Stimulated activated CD8-positive, alpha-beta memory T cell treated with anti-CD3 and anti-CD28 coated beads, Interleukin-15, amount 100 ng/mL, for 48 hours (primary cell): ENCODE results near the gene HELB.
"Not testable (repeated sequence)": the region's sequence is repeated elsewhere in the genome, so short reads cannot be mapped to it uniquely, and the experiment has no call there.

Experiments used
- DNase-seq, 2 donors: peaks; one replicate each; pipeline ENCODE4 v3.0.0-alpha.2; 2020; ENCODE audit warnings: low read depth in 2 of 2

The HELB gene

DNA sequence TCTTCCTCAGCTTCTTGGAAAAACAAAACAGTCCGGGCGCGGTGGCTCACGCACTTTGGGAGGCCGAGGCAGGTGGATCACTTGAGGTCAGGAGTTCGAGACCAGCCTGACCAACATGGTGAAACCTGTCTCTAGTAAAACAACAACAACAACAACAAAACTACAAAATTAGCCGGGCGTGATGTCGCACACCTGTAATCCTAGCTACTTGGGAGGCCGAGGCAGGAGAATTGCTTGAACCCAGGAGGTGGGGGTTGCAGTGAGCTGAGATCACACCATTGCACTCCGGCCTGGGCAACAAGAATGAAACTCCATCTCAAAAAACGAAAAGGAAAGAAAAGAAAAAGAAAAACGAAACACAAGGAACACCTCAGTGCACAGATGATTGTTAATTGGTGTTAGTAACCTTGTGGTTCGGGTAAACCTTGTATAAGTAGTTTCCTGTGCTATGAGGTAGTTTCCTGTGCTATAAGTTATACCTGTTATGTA is 1.1 kb downstream of the HELB start:
- not testable (repeated sequence) for DNase-seq

DNA sequence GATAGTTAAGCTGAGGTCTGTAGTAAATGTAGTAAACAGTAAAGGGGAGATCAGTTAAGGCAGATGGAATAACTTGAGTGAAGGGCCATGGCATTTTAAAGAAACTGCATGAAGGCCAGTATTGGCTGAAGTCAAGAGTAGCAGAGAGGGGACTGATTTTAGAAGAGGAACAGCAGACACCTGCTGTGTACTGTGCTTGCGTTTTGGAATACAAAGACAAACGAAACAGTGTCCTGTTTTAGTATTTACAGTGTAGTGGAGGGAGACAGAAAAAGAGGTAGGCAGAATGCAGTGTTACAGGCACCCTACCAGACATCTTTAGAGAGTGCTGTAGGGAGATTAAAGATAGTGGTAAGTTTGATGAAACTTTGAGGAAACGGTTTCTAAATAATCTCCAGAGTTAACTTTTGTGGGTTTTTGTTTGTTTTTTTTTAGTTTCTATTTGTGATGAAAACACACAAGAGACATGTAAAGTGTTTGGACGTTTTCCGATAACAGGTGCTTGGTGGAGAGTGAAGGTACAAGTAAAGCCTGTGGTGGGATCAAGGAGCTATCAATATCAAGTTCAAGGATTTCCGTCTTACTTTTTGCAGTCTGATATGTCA is 2.1 kb downstream of the HELB start:
- no peak for DNase-seq

DNA sequence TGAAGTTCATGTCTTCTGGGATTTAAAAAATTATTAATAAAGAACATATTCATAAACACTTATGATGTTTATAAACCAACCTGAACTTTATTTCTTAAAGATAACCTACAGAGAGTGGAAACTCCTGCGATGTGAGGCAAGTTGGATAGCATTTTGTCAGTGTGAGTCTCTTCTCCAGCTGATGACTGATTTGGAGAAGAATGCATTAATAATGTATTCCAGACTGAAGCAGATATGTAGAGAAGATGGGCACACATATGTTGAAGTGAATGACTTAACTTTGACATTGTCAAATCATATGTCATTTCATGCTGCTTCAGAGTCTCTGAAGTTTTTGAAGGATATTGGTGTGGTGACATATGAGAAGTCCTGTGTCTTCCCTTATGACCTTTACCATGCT is 7.3 kb downstream of the HELB start:
- DNase-seq, result no peak

DNA sequence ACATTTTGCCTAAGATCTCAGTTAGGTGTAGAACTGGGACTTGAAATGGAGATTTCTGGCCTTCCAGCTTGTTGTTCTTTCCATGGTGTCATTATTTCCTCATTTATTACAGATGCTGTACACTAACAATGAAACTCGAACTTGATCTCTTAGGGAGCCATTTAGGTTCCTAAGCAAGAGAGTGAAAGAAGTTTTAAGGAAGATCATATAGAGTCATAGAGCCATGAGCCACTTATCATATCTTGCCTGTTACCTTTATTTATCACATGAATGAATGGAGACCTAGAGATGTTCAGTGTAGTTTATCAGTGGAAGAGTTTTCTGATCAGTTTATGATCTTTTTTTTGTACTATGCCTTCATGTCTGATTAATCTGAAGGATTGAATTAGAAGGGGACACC is 9.9 kb downstream of the HELB start:
- no peak for DNase-seq

DNA sequence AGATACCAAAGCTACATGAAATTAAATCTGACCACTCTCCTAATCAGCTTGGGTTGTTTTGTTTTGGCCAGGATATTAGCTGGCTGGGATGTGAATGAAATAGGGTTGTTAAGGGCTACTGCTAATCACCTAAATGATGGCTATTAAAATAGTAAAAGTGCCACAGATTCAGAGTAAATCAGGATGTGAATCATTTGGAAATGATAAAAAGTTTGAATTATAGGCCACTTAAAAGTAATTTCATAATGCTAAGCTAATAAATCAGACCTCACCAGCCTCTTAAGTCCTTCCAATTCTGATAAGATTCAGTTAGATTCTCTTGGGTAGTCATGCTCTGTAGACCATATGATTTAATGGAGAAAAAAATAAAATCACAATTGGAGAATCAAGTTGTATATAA is 12.0 kb downstream of the HELB start:
- no peak for DNase-seq

DNA sequence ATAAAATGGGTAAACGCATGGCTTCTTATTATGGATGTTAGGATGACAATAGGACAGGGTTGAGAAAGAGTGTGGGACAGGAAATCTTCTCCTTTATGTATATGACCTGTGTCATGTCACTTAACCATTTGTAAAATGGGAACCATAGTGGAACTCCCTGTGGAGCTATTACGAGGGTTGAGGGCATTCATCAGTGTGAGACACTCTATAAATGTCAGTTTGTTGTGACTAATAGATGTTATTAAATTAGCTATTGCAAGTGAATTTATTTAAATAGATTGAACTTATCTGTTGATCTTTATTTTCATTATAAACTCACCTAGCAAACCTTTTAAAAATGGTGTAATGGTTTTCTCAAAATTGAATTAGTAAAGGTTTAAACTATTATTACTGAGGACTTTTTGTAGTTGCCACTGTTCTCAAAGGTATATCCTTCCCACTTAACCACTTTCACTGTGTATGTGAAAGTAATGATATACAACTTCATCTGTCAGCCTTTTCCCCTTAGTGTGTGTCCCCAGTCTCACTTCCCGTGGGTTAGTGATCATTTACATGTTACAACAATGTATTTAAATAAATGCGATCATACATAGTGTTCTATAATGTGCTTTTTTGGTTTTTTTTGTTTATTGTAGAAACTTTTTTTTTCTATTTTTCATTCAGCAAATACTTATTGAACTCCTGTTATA is 17.1 kb downstream of the HELB start:
- no peak for DNase-seq

DNA sequence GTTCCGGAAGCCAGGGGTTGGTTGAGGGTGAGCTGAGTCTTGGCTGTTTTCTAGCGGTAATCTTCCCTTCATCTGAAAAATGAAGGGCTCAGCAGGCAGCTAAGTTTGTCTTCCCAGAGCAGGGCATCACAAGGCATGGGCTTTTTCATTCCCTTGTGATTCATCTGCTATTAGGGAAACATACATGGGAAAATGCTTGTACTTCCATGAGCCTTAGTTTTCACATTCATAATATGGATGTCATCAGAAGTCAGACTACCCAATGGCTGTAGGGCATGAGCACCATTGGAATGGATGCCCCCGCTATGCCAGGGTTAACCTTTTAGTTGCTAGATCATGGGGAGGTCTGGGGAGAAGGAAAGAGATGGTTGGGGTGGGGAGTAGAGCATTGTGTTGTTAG is 18.7 kb downstream of the HELB start:
- no peak for DNase-seq

DNA sequence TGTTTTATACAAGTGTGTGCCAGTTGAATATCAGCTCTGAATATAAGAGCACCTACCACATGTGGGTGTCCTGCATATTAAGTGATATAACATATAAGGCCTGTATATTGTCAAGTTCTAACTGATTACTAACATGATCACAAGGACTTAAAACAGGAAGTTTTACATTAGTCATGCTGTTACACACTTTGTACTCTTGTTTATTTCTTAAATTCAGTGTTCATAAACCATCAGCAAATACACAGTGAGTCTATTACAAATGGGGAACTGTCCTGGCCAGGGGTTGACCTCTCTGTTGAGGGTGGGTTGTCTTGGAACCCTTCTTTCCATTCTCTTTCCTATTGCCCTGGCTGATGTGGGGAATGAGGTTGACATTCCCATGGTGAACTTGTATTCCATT is 19.1 kb downstream of the HELB start:
- no peak for DNase-seq

DNA sequence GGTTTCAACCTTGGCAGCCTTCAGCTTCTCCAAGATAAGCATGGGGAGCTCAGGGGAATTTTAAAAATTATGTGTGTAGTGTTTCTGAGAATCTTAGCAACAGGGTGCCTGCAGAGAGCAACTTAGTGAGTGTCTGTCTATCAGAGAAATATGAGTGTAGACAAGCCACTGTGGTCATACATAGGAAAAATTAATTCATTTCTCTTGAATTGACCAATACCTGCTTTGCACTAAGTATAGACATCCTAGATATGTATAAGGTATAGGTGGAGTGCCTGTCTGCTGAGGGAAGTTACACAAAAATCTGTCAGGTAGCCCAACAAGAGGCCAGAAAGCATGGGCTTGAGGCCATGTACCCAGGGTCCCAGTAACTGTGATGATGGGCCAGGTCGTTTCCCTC is 20.7 kb downstream of the HELB start:
- DNase-seq, result no peak

DNA sequence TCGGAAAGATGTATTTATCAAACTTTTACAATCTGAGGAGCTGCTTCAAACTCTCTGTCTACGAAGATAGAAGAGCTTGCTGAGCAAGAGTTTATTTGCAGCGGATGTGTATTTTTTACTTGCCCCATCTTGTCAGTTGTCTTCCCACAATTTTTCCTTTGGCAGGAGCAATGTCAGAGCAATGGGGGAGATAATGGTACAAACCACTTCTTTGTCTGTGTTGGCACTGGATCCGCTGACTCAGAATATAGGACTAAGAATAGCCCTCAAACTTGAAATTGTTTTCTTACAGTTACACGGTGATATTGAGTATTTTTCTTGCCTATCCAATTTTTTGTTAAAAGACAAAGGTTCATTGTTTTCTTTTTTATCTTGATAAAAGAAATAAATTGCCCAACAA is 27.6 kb downstream of the HELB start:
- DNase-seq, result no peak

DNA sequence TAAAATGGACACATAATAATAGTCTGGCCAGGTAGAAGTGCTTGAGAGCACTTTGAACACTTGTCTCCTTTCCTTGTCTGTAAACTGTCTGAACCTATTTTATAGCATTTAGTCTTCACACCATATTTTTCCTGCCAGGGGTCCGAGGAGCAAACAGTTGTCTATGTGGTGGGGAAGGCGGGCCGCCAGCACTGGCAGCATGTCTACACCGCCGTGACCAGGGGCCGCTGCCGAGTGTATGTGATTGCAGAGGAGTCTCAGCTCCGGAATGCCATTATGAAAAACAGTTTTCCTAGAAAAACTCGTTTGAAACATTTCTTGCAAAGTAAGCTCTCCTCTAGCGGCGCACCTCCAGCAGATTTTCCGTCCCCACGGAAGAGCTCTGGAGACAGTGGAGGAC is 28.7 kb downstream of the HELB start:
- no peak for DNase-seq

DNA sequence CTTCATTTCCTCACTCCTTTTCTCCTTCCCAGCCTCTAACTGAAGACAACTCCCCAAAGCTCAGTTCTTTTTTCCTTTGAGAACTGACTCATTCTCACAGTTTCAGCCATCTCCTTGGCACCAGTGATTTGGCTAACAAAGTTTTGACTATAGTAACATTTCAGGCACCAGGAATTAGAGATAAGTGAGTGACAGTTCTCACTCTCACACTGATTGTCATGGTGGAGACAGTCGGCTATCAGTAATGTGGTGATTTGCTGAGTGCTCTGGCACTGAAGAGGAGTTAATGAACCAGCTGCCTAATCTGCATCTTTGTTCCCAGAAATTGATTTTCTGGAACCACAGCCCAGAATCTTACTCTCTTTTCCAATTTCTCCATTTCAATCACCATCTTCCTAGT is 29.5 kb downstream of the HELB start:
- no peak for DNase-seq

DNA sequence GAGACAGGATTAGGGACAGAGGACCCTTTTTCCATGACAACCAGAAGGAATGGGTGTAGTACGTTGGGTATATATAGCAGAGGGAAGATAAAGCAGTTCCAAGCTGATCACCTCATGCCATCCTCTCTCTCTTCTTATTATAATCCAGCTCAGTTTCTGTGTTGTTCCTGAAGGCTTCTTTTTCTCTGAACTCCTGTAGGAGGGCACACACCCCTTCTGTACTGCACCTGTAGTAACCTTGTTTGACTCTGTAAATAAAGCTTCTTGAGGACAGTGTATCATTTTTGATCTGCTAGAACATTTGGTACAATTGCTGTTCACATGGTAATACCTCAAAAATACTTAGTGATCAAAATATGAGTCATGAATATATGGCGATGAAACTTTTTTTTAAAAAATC is 33.5 kb downstream of the HELB start:
- no peak for DNase-seq

DNA sequence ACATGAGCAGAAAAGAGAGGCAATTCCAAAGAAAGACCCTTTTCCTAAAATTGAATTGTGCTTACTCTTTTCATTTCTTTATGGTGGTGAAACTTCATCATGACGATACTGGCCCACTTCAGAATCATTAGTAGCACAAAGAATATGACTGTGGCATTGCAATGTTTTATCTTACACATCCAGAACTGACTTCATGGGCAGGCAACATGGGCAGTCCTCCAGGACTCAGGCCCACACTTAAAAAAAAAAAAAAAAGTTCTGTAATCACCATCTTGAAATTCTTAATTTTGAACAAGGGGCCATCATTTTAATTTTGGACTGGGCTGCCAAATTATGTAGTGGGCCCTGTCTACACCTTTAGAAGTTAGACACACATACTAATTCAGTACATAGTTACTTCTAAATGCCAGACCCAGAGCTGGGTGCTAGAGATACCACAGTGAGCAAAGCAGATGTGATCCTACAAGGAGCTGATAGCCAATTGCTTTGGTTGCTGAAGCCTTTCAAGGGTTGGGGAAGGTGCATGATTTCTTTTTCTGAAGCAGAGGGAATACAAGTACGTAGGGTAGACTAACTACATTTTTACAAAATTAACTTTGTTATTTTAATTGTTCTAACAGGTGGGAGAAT is 35.2 kb downstream of the HELB start:
- no peak for DNase-seq

DNA sequence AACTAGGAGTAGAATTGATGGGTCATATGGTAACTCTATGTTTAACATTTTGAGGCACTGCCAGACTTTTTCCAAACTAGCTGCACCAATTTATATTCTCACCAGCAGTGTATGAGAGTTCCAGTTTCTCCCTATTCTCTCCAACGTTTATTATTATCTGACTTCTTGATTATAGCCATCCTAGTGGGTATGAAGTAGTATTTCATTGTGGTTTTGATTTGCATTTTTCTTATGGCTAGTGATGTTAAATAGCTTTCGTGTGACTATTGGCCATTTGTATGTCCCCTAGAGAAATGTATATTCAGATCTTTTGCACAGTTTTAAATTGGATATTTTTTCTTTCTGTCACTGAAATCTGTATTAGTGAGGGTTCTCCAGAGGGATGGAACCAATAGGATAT is 37.8 kb downstream of the HELB start:
- DNase-seq, result no peak

DNA sequence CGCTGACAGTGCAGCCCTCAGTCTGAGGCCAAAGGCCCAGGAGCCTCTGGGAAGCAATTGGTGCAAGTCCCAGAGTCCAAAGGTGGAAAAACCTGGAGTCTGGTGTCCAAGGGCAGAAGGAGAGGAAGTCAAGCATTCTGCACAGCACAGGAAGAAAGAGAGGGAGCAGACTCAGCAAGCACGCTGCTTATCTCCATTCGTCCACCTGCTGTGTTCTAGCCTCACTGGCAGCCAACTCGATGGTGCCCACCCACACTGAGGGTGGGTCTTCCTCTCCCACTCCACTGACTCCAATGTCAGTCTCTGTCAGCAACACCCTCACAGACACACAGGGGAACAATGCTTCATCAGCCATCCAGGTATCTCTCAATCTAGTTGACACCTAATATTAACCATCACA is 38.8 kb downstream of the HELB start:
- no peak for DNase-seq

DNA sequence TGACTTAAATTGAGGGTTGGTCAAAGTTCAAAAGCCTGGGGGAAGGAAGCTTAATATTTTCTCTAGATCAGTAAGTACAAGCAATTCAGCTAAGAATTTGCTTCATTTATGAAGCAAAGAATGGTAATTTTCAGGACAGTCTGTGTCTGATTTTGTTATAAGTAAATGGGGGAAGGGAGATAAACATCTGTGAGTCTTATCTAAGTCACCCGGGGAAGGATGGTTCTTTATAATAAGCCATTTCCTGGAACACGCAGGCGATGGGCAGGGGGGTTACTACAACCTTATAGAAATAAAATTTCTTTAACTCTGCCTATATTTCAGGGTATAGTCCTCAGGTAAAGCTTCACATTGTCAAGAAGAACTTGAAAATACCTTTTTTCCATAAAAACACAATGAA is 42.9 kb downstream of the HELB start:
- no peak for DNase-seq

DNA sequence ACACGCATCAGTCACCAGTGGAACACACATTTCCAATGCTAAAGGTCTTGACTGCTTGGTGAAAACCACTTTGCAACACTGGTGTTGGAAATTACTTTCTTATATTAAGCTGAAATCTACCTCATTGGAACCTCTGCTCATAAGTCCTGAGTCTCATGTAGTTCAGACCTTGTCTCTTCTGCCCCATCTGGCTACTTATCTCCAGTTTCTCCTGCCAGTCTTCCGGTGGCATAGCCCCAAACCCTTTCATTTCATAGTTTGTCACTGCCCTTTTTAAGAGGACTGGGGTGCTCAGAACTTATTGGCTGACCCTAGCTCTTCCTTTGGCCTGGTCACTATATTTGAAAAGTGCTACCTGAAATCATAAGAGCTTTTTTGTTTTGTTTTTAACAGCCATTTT is 43.7 kb downstream of the HELB start:
- no peak for DNase-seq

DNA sequence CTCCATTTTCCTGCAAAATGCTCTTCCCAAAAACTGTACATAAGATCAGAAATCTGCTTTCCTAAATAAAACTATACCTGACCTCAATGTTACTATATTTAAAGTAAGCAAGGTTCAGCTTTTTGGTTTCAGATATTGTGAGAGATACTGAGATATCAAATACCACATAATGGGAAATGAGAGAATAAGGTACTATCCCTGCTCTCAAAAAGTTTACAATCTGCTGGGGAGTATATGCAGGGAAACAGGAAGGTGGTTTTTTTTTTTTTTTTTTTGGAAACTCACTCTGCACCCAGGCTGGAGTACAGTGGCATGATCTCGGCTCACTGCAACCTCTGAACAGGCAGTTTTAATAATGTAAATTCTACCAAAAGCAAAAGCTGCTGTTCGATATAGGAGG is 49.0 kb downstream of the HELB start:
- no peak for DNase-seq

DNA sequence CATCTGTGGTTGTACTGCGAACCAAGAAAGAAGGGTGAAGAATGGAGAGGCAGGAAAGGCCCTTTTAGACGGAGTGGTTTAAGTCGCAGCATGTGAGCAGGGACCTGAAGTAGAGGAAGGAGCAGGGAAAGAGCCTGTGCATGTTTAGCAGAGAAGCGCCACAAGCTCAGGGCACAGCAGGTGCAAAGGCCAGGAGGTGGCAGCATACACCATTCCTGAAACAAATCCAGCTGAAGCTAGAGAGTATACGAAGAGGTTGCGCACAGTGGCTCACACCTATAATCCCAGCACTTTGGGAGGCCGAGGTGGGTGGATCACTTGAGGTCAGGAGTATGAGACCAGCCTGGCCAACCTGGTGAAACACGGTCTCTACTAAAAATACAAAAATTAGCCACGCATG is 49.9 kb downstream of the HELB start:
- DNase-seq, result no peak

DNA sequence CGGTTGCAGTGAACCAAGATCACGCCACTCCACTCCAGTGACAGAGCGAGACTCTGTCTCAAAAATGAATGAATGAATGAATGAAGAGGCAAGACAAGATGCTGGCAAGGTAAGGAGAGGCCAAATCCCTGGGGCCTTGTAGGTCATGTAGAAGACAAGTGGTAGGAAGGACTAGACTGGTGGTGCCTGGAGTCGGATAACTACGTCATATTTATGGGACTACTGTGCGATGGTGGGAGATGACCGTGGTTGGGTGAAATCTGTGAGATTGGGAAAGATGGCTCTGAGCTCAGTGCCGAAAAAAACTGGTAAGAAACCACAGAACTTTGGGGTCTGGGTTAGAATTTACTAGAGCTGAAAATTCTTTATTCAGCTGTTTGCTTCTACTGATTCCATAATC is 50.6 kb downstream of the HELB start:
- no peak for DNase-seq

DNA sequence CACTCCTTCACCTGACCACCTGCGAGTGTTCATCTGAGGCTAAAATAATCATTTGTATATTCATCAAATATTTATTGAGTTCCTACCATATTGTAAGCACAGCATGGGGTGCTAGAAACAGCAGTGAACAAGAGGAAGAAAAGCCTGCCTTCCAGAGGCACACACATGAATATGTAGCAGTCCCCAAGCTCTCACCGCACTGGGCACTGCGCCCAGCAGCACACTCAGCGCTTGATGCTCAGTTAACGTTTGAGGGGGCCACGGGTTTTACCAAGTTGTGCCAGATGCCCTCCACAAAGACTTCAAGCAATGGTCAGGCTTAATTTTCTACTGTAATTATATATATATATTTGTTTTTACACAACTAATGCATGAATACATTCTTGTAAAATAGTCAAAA is 52.0 kb downstream of the HELB start:
- no peak for DNase-seq

DNA sequence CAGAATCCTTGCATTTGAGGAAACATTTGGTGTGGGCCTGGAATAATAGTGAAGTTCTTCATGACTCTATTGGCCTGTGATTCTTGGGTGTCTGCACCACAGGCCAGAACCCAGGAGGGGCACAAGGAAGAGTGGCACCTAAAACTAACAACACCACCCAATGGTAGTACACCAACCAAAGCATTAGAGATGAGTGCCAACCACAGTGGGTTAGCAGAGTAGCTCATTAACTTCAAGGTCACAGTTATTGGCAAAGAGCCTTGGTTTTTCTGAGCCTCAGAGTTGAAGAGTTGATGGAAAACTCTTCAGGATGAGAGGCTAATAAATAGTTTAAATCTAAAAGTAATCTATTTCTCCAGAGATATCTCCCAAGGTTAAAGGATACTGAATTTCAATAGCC is 57.0 kb downstream of the HELB start:
- DNase-seq, result no peak

DNA sequence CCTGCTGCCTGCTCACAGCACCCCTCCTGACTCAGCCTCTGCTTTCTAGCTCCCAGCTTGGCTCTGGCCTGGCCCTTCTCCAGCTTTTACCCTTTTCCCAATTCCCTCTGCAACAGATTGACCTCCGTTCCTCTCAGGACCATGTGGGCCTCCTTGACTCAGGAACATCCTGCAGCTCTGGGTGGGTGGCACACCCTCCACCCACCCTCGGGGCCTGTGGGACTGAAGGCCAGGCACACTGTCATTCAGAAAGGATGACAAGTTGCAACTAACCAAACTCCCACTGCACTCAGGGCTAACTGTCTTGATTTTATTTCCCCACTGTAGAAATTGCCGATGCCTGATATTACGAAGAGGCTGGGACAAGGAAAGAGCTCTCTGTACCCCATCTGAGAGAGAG is 59.4 kb downstream of the HELB start:
- no peak for DNase-seq
